ENCODE measurements around the gene USB1.
"Not testable (repeated sequence)": the region's sequence is repeated elsewhere in the genome, so short reads cannot be mapped to it uniquely, and the experiment has no call there.

Gene USB1

GRCh38 chr16:57970319-57970718 lies 30.9 kb upstream of the USB1 start:
- DNase-seq (ENCODE audit: low read depth), result no peak

- DNase-seq (ENCODE audit: low read depth), result no peak
Measured at GRCh38 chr16:57970970-57971369, 30.2 kb upstream of the USB1 start, which contains the start of gene CNGB1. Gene CNGB1, minus strand, starts transcription at chr16:57971128. Its CDS starts 3,842 bp downstream, at chr16:57967286.

GRCh38 chr16:57971848-57972247 lies 29.4 kb upstream of the USB1 start:
- DNase-seq (ENCODE audit: low read depth), result no peak

- no peak for DNase-seq (ENCODE audit: low read depth)
Measured at GRCh38 chr16:57972306-57972705, 28.9 kb upstream of the USB1 start.

- no peak for DNase-seq (ENCODE audit: low read depth)
Measured at GRCh38 chr16:57976331-57976796, 24.8 kb upstream of the USB1 start.

GRCh38 chr16:57977418-57978069 lies 23.7 kb upstream of the USB1 start:
- no peak for DNase-seq (ENCODE audit: low read depth)

- not testable (repeated sequence) for DNase-seq (ENCODE audit: low read depth)
Measured at GRCh38 chr16:57978070-57978465, 23.1 kb upstream of the USB1 start.

GRCh38 chr16:57979006-57979585 lies 22.1 kb upstream of the USB1 start:
- DNase-seq (ENCODE audit: low read depth), result no peak

GRCh38 chr16:57981636-57982035 lies 19.6 kb upstream of the USB1 start:
- no peak for DNase-seq (ENCODE audit: low read depth)

GRCh38 chr16:57982385-57982784 lies 18.8 kb upstream of the USB1 start:
- DNase-seq (ENCODE audit: low read depth), result no peak

- peak; percentile 59 for DNase-seq (ENCODE audit: low read depth)
Measured at GRCh38 chr16:57984443-57985203, 16.6 kb upstream of the USB1 start.

- no peak for DNase-seq (ENCODE audit: low read depth)
Measured at GRCh38 chr16:57985204-57986181, 15.7 kb upstream of the USB1 start.

- DNase-seq (ENCODE audit: low read depth), result no peak
Measured at GRCh38 chr16:57986196-57986595, 15.0 kb upstream of the USB1 start.

- no peak for DNase-seq (ENCODE audit: low read depth)
Measured at GRCh38 chr16:57987441-57988177, 13.6 kb upstream of the USB1 start.

GRCh38 chr16:57988929-57989328 lies 12.3 kb upstream of the USB1 start:
- DNase-seq (ENCODE audit: low read depth), result no peak

GRCh38 chr16:57991551-57992059 lies 9.6 kb upstream of the USB1 start:
- no peak for DNase-seq (ENCODE audit: low read depth)

GRCh38 chr16:57992084-57992483 lies 9.1 kb upstream of the USB1 start:
- DNase-seq (ENCODE audit: low read depth), result no peak

GRCh38 chr16:57993438-57993837 lies 7.8 kb upstream of the USB1 start:
- DNase-seq (ENCODE audit: low read depth), result no peak

GRCh38 chr16:57993897-57994296 lies 7.3 kb upstream of the USB1 start:
- DNase-seq (ENCODE audit: low read depth), result no peak

- DNase-seq (ENCODE audit: low read depth), result no peak
Measured at GRCh38 chr16:57994361-57994760, 6.8 kb upstream of the USB1 start.

- no peak for DNase-seq (ENCODE audit: low read depth)
Measured at GRCh38 chr16:57994778-57995177, 6.4 kb upstream of the USB1 start.

Data from fibroblast of the conjunctiva (primary cell).